ENCODE data around the gene VAX1. TPM values are rescaled to one million over a fixed set of nuclear protein-coding genes. Genes with fewer than 3 reads are reported as not detected.
"Not testable (repeated sequence)": the region's sequence is repeated elsewhere in the genome, so short reads cannot be mapped to it uniquely, and the experiment has no call there.

VAX1 gene
- total RNA-seq = not detected

- Mint-ChIP-seq H3K27ac (peak within 1 kb of the TSS; percentile 49), H3K27me3 (peaks cover 69% of the 10 kb centered on the region), H3K4me1 (ENCODE audit: low read depth) (peaks cover 16% of the 10 kb centered on the region), H3K36me3 (no peaks in the 10 kb centered on the region), H3K9me3 (no peaks in the 10 kb centered on the region), H3K4me3 (no peak within 1 kb of the TSS)
- POLR2A ChIA-PET = no interaction called here
- CTCF ChIA-PET = interaction anchor here (1.5 kb wide), 1 partner anchor 30 kb away, joined by 4 read pairs; no protein-coding TSS in a partner anchor
- intact Hi-C loops (cut with micrococcal nuclease) = loop anchor here (1.0 to 2.0 kb wide), 2 partner anchors 27 to 409 kb away; no protein-coding TSS in a partner anchor
- no peak for DNase-seq
Observed at GRCh38 chr10:117137911-117138642, at the start of gene VAX1. Gene VAX1 (minus strand): TSS chr10:117138270. CDS start chr10:117138056, 214 bp downstream.

- Mint-ChIP-seq H3K9me3 (peaks cover 11% of the 10 kb centered on the region), H3K27ac (no peak overlapping the region), H3K36me3 (peaks cover 2% of the 10 kb centered on the region), H3K4me1 (ENCODE audit: low read depth) (no peaks in the 10 kb centered on the region), H3K4me3 (no peak overlapping the region), H3K27me3 (peaks cover 4% of the 10 kb centered on the region)
- intact Hi-C loops (cut with micrococcal nuclease) = no loop called here
- CTCF ChIA-PET = interaction anchor here (1.7 to 2.1 kb wide), 2 partner anchors 12 kb away, joined by 7 read pairs; no protein-coding TSS in a partner anchor
- DNase-seq = no peak
- POLR2A ChIA-PET = no interaction called here
Observed at GRCh38 chr10:117186832-117187615, 49.0 kb upstream of the VAX1 start.

GRCh38 chr10:117185817-117186216, 47.7 kb upstream of the VAX1 start:
- H3K4me1 Mint-ChIP-seq (ENCODE audit: low read depth); DNase-seq; H3K4me3 Mint-ChIP-seq; H3K27ac Mint-ChIP-seq; H3K27me3 Mint-ChIP-seq; H3K36me3 Mint-ChIP-seq; POLR2A ChIA-PET; intact Hi-C loops (cut with micrococcal nuclease): not testable (repeated sequence)
- peaks cover 11% of the 10 kb centered on the region for H3K9me3 Mint-ChIP-seq
- CTCF ChIA-PET = interaction anchor here (0.7 to 2.1 kb wide), 2 partner anchors 11 to 34 kb away, joined by 3 to 7 read pairs; no protein-coding TSS in a partner anchor

DNA sequence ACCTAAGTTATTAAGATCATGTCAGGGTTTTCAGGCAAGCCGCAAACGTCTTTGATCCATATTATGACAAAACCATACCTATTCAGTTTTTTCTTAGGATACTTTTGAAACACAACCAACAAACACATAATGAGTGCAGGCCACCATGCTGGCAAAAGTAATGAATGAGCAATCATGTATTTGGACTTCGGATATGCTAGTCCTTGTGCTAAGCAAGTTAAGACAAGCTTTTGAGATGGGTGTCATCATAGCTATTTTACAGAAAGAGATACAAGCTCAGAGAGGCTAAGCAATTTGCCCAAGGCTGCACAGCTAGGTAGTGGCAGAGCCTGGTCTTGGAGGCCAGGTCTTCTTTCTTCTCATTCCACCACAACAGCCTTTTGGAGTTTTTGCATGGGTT, 46.8 kb upstream of the VAX1 start:
- ChIA-PET POLR2A (no interaction called here), CTCF (interaction anchor here (2.1 kb wide), 1 partner anchor 10 kb away, joined by 7 read pairs; no protein-coding TSS in a partner anchor)
- intact Hi-C loops (cut with micrococcal nuclease) = no loop called here
- H3K9me3 Mint-ChIP-seq = peaks cover 10% of the 10 kb centered on the region
- H3K36me3 Mint-ChIP-seq = peaks cover 2% of the 10 kb centered on the region
- DNase-seq = no peak
- peaks cover 14% of the 10 kb centered on the region for H3K27me3 Mint-ChIP-seq
- no peak overlapping the region for H3K4me3 Mint-ChIP-seq
- no peak overlapping the region for H3K27ac Mint-ChIP-seq
- no peaks in the 10 kb centered on the region for H3K4me1 Mint-ChIP-seq (ENCODE audit: low read depth)

- ChIA-PET POLR2A (no interaction called here), CTCF (interaction anchor here (2.3 kb wide), 1 partner anchor 9 kb away, joined by 7 read pairs; no protein-coding TSS in a partner anchor)
- intact Hi-C loops (cut with micrococcal nuclease) = no loop called here
- no peak overlapping the region for H3K27ac Mint-ChIP-seq
- H3K9me3 Mint-ChIP-seq = peaks cover 7% of the 10 kb centered on the region
- H3K27me3 Mint-ChIP-seq = peaks cover 15% of the 10 kb centered on the region
- no peaks in the 10 kb centered on the region for H3K4me1 Mint-ChIP-seq (ENCODE audit: low read depth)
- no peak for DNase-seq
- no peak overlapping the region for H3K4me3 Mint-ChIP-seq
- no peaks in the 10 kb centered on the region for H3K36me3 Mint-ChIP-seq
Observed at GRCh38 chr10:117184296-117184695, 46.2 kb upstream of the VAX1 start.

- Mint-ChIP-seq H3K36me3 (no peaks in the 10 kb centered on the region), H3K27ac (no peak overlapping the region), H3K4me1 (ENCODE audit: low read depth) (peaks cover 14% of the 10 kb centered on the region), H3K27me3 (peaks cover 20% of the 10 kb centered on the region), H3K9me3 (no peaks in the 10 kb centered on the region), H3K4me3 (no peak overlapping the region)
- POLR2A ChIA-PET = no interaction called here
- CTCF ChIA-PET = interaction anchor here (1.3 to 2.3 kb wide), 2 partner anchors 381 to 383 kb away, joined by 4 to 9 read pairs; no protein-coding TSS in a partner anchor
- intact Hi-C loops (cut with micrococcal nuclease) = no loop called here
- DNase-seq = no peak
Observed at GRCh38 chr10:117178190-117178589, 40.1 kb upstream of the VAX1 start.

DNA sequence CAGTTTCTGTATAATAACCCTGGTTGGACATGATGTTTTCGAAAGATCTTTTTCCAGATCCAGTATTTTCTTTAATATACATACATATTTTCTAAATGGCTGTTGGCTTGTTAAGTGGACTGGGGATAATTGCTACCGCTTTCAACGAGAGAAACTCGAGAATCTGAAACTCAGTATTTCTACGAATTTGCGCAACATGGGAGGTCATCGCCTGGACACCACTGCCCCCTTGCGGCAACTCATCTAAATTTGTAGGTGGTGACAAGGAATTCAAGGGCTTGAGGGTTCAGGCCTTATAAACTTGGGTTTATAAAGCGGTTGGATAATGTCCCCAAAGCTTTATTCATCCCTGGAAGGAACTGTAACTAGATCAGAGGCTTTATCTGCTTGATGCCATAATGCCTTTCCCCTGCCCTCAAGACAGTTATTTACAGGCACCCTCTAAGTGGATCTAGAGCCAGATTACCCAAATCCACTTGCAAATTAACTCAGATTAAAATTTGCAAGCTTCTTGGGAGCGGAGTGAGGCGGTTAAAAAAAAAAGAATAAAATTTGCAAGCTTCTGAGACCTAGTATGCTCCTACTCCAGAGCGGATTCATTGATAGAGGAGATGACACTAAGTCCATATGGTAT, 37.9 kb upstream of the VAX1 start:
- peaks cover 31% of the 10 kb centered on the region for H3K27me3 Mint-ChIP-seq
- H3K36me3 Mint-ChIP-seq = no peaks in the 10 kb centered on the region

GRCh38 chr10:117175215-117175900, 37.3 kb upstream of the VAX1 start:
- no peak for DNase-seq
- intact Hi-C loops (cut with micrococcal nuclease) = loop anchor here (1.0 to 2.0 kb wide), 3 partner anchors 171 to 433 kb away; partner anchors contain the start of genes HSPA12A and SHTN1
- CTCF ChIA-PET = interaction anchor here (0.6 to 6.2 kb wide), 44 partner anchors 8 to 498 kb away, joined by 3 to 120 read pairs (median 5); no protein-coding TSS in a partner anchor

More for the DNA sequence above, 37.9 kb upstream of the VAX1 start:
- Mint-ChIP-seq H3K9me3 (no peaks in the 10 kb centered on the region), H3K4me1 (ENCODE audit: low read depth) (peaks cover 14% of the 10 kb centered on the region), H3K27ac (no peak overlapping the region), H3K4me3 (peak overlapping the region; percentile 65)
- intact Hi-C loops (cut with micrococcal nuclease) = loop anchor here (1.0 to 2.0 kb wide), 5 partner anchors 8 to 494 kb away; partner anchors contain the start of genes HSPA12A and SHTN1
- ChIA-PET CTCF (interaction anchor here (0.8 to 6.2 kb wide), 22 partner anchors 7 to 505 kb away, joined by 3 to 120 read pairs (median 7); no protein-coding TSS in a partner anchor), POLR2A (no interaction called here)
- peak; percentile 82 for DNase-seq

GRCh38 chr10:117174439-117175214, 36.6 kb upstream of the VAX1 start:
- H3K4me1 Mint-ChIP-seq (ENCODE audit: low read depth) = peaks cover 14% of the 10 kb centered on the region
- intact Hi-C loops (cut with micrococcal nuclease) = loop anchor here (1.0 to 2.0 kb wide), 3 partner anchors 170 to 432 kb away; partner anchors contain the start of genes HSPA12A and SHTN1
- ChIA-PET POLR2A (no interaction called here), CTCF (interaction anchor here (0.6 to 6.2 kb wide), 45 partner anchors 8 to 492 kb away, joined by 3 to 120 read pairs (median 5); no protein-coding TSS in a partner anchor)
- H3K27ac Mint-ChIP-seq = no peak overlapping the region
- peak overlapping the region; percentile 65 for H3K4me3 Mint-ChIP-seq
- peaks cover 34% of the 10 kb centered on the region for H3K27me3 Mint-ChIP-seq
- H3K36me3 Mint-ChIP-seq = no peaks in the 10 kb centered on the region
- H3K9me3 Mint-ChIP-seq = no peaks in the 10 kb centered on the region
- peak; percentile 91 for DNase-seq

More at GRCh38 chr10:117175215-117175900, 37.3 kb upstream of the VAX1 start:
- POLR2A ChIA-PET = no interaction called here
- Mint-ChIP-seq H3K36me3 (no peaks in the 10 kb centered on the region), H3K4me1 (ENCODE audit: low read depth) (peaks cover 14% of the 10 kb centered on the region), H3K4me3 (peak overlapping the region; percentile 65), H3K27me3 (peaks cover 31% of the 10 kb centered on the region), H3K9me3 (no peaks in the 10 kb centered on the region), H3K27ac (peak overlapping the region; percentile 13)

DNA sequence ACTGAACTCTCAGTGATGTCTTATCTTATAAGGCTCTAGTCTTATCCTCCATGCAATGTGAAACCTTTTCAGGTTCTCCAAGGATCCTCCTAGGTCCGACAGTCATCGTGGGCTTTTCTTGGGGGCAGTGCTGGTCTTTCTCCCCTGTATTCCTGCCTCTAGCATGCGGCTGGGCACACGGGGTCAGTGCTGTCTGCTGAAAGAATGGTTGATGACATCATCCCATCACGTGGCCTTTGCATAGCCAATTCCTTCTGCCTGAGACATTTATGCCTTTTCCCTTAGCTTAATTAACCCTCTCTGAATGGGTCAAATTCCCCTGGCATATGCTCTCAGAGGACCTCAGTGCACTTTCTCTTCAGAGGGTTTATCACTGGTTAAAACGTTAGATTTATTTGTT, 32.2 kb upstream of the VAX1 start:
- Mint-ChIP-seq H3K9me3 (no peaks in the 10 kb centered on the region), H3K27me3 (peaks cover 62% of the 10 kb centered on the region), H3K4me1 (ENCODE audit: low read depth) (peaks cover 34% of the 10 kb centered on the region), H3K36me3 (no peaks in the 10 kb centered on the region), H3K27ac (no peak overlapping the region), H3K4me3 (no peak overlapping the region)
- ChIA-PET CTCF (interaction anchor here (0.9 to 5.0 kb wide), 6 partner anchors 13 to 382 kb away, joined by 3 to 37 read pairs (median 4); no protein-coding TSS in a partner anchor), POLR2A (no interaction called here)
- intact Hi-C loops (cut with micrococcal nuclease) = no loop called here
- DNase-seq = no peak
